ENCODE results near the gene GRHPR.
"Not testable (repeated sequence)": the region's sequence is repeated elsewhere in the genome, so short reads cannot be mapped to it uniquely, and the experiment has no call there.

DNA sequence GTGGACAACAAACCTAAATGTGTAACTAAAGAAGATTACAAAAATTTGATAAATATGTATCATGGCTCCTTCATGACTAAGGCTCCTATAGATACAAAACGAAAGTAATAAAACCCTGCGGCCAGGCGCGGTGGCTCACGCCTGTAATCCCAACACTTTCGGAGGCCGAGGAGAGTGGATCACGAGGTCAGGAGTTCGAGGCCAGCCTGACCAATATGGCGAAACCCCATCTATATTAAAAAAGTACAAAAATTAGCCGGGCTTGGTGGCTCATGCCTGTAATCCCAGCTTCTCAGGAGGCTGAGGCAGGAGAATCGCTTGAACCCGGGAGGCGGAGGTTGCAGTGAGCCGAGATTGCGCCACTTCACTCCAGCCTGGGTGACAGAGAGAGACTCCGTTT, 45.0 kb downstream of the GRHPR start:
- TF ChIP-seq, protein P1, sequence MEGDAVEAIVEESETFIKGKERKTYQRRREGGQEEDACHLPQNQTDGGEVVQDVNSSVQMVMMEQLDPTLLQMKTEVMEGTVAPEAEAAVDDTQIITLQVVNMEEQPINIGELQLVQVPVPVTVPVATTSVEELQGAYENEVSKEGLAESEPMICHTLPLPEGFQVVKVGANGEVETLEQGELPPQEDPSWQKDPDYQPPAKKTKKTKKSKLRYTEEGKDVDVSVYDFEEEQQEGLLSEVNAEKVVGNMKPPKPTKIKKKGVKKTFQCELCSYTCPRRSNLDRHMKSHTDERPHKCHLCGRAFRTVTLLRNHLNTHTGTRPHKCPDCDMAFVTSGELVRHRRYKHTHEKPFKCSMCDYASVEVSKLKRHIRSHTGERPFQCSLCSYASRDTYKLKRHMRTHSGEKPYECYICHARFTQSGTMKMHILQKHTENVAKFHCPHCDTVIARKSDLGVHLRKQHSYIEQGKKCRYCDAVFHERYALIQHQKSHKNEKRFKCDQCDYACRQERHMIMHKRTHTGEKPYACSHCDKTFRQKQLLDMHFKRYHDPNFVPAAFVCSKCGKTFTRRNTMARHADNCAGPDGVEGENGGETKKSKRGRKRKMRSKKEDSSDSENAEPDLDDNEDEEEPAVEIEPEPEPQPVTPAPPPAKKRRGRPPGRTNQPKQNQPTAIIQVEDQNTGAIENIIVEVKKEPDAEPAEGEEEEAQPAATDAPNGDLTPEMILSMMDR (IDR thresholded peaks at IDR 0.05; ENCODE audit: low read depth, low read length), result not testable (repeated sequence)
- not testable (repeated sequence) for TF ChIP-seq POLR2A (IDR thresholded peaks at IDR 0.05; ENCODE audit: extremely low read depth, insufficient read length); MYC (IDR thresholded peaks at IDR 0.05; ENCODE audit: low read depth, low read length)
